ENCODE measurements around the gene CUEDC1.

The CUEDC1 gene

GRCh38 chr17:57955183-57955931 lies at the start of gene CUEDC1:
CUEDC1 (minus strand) TSS chr17:57955412; CDS start chr17:57885564, 69,848 bp downstream.
- ATAC-seq: peak; percentile 80 to 82

GRCh38 chr17:58004060-58004459 lies 48.8 kb upstream of the CUEDC1 start:
- no peak for ATAC-seq

- ATAC-seq: no peak
Measured at GRCh38 chr17:58002973-58003372, 47.8 kb upstream of the CUEDC1 start.

GRCh38 chr17:58002154-58002948 lies 47.1 kb upstream of the CUEDC1 start:
- no peak for ATAC-seq

- no peak for ATAC-seq
Measured at GRCh38 chr17:58001461-58002124, 46.4 kb upstream of the CUEDC1 start.

- ATAC-seq: peak; percentile 73 to 74
Measured at GRCh38 chr17:57999496-58000017, 44.3 kb upstream of the CUEDC1 start.

- peak in 1 of 2 donors; percentile 24 for ATAC-seq
Measured at GRCh38 chr17:57999010-57999495, 43.8 kb upstream of the CUEDC1 start.

- no peak for ATAC-seq
Measured at GRCh38 chr17:57997085-57997809, 42.0 kb upstream of the CUEDC1 start.

GRCh38 chr17:57995076-57995956 lies 40.1 kb upstream of the CUEDC1 start:
- peak; percentile 79 to 81 for ATAC-seq

GRCh38 chr17:57994436-57994835 lies 39.2 kb upstream of the CUEDC1 start:
- ATAC-seq: no peak

GRCh38 chr17:57993471-57994365 lies 38.5 kb upstream of the CUEDC1 start:
- no peak for ATAC-seq

GRCh38 chr17:57991537-57991936 lies 36.3 kb upstream of the CUEDC1 start:
- ATAC-seq: no peak

GRCh38 chr17:57990037-57990436 lies 34.8 kb upstream of the CUEDC1 start:
- no peak for ATAC-seq

- peak; percentile 77 to 82 for ATAC-seq
Measured at GRCh38 chr17:57988301-57989250, 33.4 kb upstream of the CUEDC1 start.

GRCh38 chr17:57987581-57988300 lies 32.5 kb upstream of the CUEDC1 start, which contains the start of gene VEZF1:
VEZF1 (minus strand) TSS chr17:57988254; CDS start chr17:57988111, 143 bp downstream.
- ATAC-seq: peak; percentile 72 to 73

- ATAC-seq: peak; percentile 1 to 5
Measured at GRCh38 chr17:57986841-57987580, 31.8 kb upstream of the CUEDC1 start.

GRCh38 chr17:57985675-57985974 lies 30.4 kb upstream of the CUEDC1 start:
- ATAC-seq: no peak
